Esophagus squamous epithelium (tissue), 4 donors: ENCODE data around the gene TOM1.

Experiments used
- POLR2A ChIP-seq, 4 donors: fragments of 450-650 bp; IDR thresholded peaks; one replicate each; pipeline ENCODE4 v1.6.1; 2017; ENCODE audit warnings: antibody characterized with exemption in 4 of 4, mild to moderate bottlenecking in 4 of 4, moderate library complexity in 3 of 4
- TF ChIP-seq, protein P1 (sequence below), 6 experiments: fragments of 450-650 bp in 4 of 6; fragments of 200-600 bp in 2 of 6; sonication (generic) in 2 of 6; IDR thresholded peaks; one replicate each; pipeline ENCODE4 v1.5.1; 2016 to 2019; ENCODE audit warnings: antibody characterized with exemption in 6 of 6, mild to moderate bottlenecking in 4 of 6, moderate library complexity in 4 of 6

DNA sequence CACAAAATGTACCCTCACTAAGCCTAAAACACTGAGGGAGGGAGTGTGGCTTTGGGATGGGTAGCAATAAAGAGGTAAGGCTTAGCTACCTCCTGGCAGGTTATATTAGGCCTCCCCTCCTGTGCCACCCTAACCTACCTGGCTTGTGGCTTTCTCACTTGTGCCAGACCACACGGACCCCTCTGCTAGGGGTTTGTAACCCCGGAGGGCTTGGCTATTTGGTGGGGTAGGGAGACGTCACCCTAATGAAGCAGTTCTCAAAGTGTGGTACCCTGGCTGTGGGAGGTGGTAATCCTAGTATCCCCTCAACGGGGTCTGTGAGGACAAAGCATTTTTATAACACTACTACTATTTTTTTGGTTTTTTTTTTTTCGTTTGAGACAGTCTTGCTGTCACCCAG is 91.2 kb downstream of the TOM1 start:
- TF ChIP-seq, protein P1, sequence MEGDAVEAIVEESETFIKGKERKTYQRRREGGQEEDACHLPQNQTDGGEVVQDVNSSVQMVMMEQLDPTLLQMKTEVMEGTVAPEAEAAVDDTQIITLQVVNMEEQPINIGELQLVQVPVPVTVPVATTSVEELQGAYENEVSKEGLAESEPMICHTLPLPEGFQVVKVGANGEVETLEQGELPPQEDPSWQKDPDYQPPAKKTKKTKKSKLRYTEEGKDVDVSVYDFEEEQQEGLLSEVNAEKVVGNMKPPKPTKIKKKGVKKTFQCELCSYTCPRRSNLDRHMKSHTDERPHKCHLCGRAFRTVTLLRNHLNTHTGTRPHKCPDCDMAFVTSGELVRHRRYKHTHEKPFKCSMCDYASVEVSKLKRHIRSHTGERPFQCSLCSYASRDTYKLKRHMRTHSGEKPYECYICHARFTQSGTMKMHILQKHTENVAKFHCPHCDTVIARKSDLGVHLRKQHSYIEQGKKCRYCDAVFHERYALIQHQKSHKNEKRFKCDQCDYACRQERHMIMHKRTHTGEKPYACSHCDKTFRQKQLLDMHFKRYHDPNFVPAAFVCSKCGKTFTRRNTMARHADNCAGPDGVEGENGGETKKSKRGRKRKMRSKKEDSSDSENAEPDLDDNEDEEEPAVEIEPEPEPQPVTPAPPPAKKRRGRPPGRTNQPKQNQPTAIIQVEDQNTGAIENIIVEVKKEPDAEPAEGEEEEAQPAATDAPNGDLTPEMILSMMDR (IDR thresholded peaks at IDR 0.05), result no peak
- TF ChIP-seq POLR2A (IDR thresholded peaks at IDR 0.05), result no peak
